HepG2 (cell line): ENCODE data around the gene TNP2. TPM values are rescaled to one million over a fixed set of nuclear protein-coding genes. Genes with fewer than 3 reads are reported as not detected.

Experiments used
- ATAC-seq: fragments of 200-7000 bp; cut with Tn5 transposase; 3 replicates; pipeline ENCODE4 v1.9.1; 2020; ENCODE audit warnings: mild to moderate bottlenecking, moderate library complexity
- BruUV-seq: library from RNA; stranded (reverse); fragments of 400-500 nt; replicated peaks from 2 replicates; lab custom pipeline; 2021; lab: Mats Ljungman, UMichigan
- CTCF ChIA-PET: fragments of 300-600 bp; formaldehyde crosslinking; extraction: SDS; loops from one replicate; lab custom pipeline; 2021; ENCODE audit warnings: low total read pairs, inconsistent platforms, low intra/inter-chr PET ratio; lab: Yijun Ruan, JAX
- POLR2A ChIA-PET: fragments of 350-600 bp; sonication (Branson Sonifier 250); formaldehyde crosslinking; loops from one replicate; lab custom pipeline; 2020; ENCODE audit warnings: antibody characterized with exemption, inconsistent platforms; lab: Yijun Ruan, JAX
- DNase-seq: peaks from one replicate; pipeline ENCODE4 v3.0.0-alpha.2; 2015; ENCODE audit warnings: low spot score
- FAIRE-seq: peaks from 3 replicates; lab custom pipeline; 2011; peaks lifted over from hg19 to GRCh38; lab: Jason Lieb, UNC
- H2AFZ ChIP-seq: one replicate; pipeline ENCODE4 v1.6.1; 2011; ENCODE audit warnings: low read length, inconsistent platforms
- H3K27ac ChIP-seq: fragments of 300-600 bp; 3 replicates; pipeline ENCODE4 v1.8.0; 2011; ENCODE audit warnings: mixed run types, mild to moderate bottlenecking, mixed read lengths, low read length, inconsistent platforms; ENCODE audit not compliant: insufficient read depth; ENCODE audit errors: extremely low read length
- H3K27me3 ChIP-seq, 2 experiments: fragments of 200-600 bp in 1 of 2; 2 replicates in 1 of 2; 3 replicates in 1 of 2; pipeline versions ENCODE4 v1.6.0 to v1.8.0; 2011; ENCODE audit warnings: low read length in 2 of 2, mild to moderate bottlenecking in 2 of 2, moderate library complexity in 2 of 2, inconsistent platforms in 1 of 2; ENCODE audit not compliant: insufficient read depth in 2 of 2, control insufficient read depth in 1 of 2
- H3K36me3 ChIP-seq, 2 experiments: fragments of 200-600 bp in 1 of 2; replicated peaks in 1 of 2; 2 replicates in 1 of 2; 3 replicates in 1 of 2; pipeline versions ENCODE4 v1.5.1 to v1.8.0; 2011; ENCODE audit warnings: low read length in 2 of 2, inconsistent platforms in 1 of 2; ENCODE audit not compliant: insufficient read depth in 2 of 2, control insufficient read depth in 1 of 2
- H3K4me1 ChIP-seq: 2 replicates; pipeline ENCODE4 v1.5.1; 2012; ENCODE audit warnings: low read length, inconsistent platforms; ENCODE audit not compliant: insufficient read depth
- H3K4me2 ChIP-seq: 2 replicates; pipeline ENCODE4 v1.6.0; 2011; ENCODE audit warnings: low read depth, low read length, inconsistent platforms
- H3K4me3 ChIP-seq, 3 experiments: fragments of 200-600 bp in 1 of 3; sonication (generic), shearing (Covaris generic) in 1 of 3; replicated peaks in 1 of 3; 2 replicates each; pipeline ENCODE4 v1.5.1; 2011 to 2016; ENCODE audit warnings: low read length in 3 of 3, inconsistent platforms in 2 of 3, low read depth in 2 of 3, mild to moderate bottlenecking in 2 of 3, control low read depth in 1 of 3, mixed read lengths in 1 of 3; ENCODE audit not compliant: insufficient read depth in 1 of 3
- H3K79me2 ChIP-seq: one replicate; pipeline ENCODE4 v1.6.1; 2011; ENCODE audit warnings: low read length, inconsistent platforms; ENCODE audit not compliant: insufficient read depth
- H3K9ac ChIP-seq: 2 replicates; pipeline ENCODE4 v1.6.0; 2011; ENCODE audit warnings: mild to moderate bottlenecking, low read depth, low read length, inconsistent platforms; ENCODE audit not compliant: insufficient read depth
- H3K9me3 ChIP-seq: 2 replicates; pipeline ENCODE4 v1.5.1; 2012; ENCODE audit warnings: mild to moderate bottlenecking, low read length
- H4K20me1 ChIP-seq: 2 replicates; pipeline ENCODE4 v1.6.0; 2011; ENCODE audit warnings: inconsistent platforms, mild to moderate bottlenecking, low read length, moderate library complexity; ENCODE audit not compliant: insufficient read depth
- ATF2 ChIP-seq: sonication (generic); formaldehyde crosslinking; IDR thresholded peaks from 2 replicates; pipeline ENCODE4 v1.4.0; 2020; ENCODE audit warnings: missing genetic modification reagents
- CENPX ChIP-seq: sonication (generic); formaldehyde crosslinking; IDR thresholded peaks from 2 replicates; pipeline ENCODE4 v1.9.0; 2021; ENCODE audit warnings: mild to moderate bottlenecking, missing genetic modification reagents, moderate library complexity
- DMTF1 ChIP-seq: sonication (generic); formaldehyde crosslinking; IDR thresholded peaks from 2 replicates; pipeline ENCODE4 v1.4.0; 2020; ENCODE audit warnings: mild to moderate bottlenecking, missing genetic modification reagents
- DPF2 ChIP-seq: sonication (generic); formaldehyde crosslinking; IDR thresholded peaks from 2 replicates; pipeline ENCODE4 v1.4.0; 2020; ENCODE audit warnings: mild to moderate bottlenecking, low read depth, missing genetic modification reagents, borderline replicate concordance
- KAT8 ChIP-seq: IDR thresholded peaks from 2 replicates; pipeline ENCODE4 v1.6.1; 2016; ENCODE audit warnings: missing genetic modification reagents, missing compliant biosample characterization
- KLF9 ChIP-seq: IDR thresholded peaks from 2 replicates; pipeline ENCODE4 v1.6.1; 2016; ENCODE audit warnings: low read depth
- MAF1 ChIP-seq: sonication (generic); formaldehyde crosslinking; IDR thresholded peaks from 2 replicates; pipeline ENCODE4 v1.5.0; 2020; ENCODE audit warnings: missing genetic modification reagents, borderline replicate concordance
- MAFG ChIP-seq: sonication (generic); formaldehyde crosslinking; IDR thresholded peaks from 2 replicates; pipeline ENCODE4 v1.5.1; 2020; ENCODE audit warnings: mild to moderate bottlenecking, missing genetic modification reagents
- NCOA2 ChIP-seq: sonication (generic); formaldehyde crosslinking; IDR thresholded peaks from 2 replicates; pipeline ENCODE4 v1.8.0; 2022; ENCODE audit warnings: inconsistent platforms
- PHF20 ChIP-seq: sonication (generic); formaldehyde crosslinking; IDR thresholded peaks from 2 replicates; pipeline ENCODE4 v1.5.0; 2020; ENCODE audit warnings: mild to moderate bottlenecking, missing genetic modification reagents
- RFXAP ChIP-seq: sonication (generic); formaldehyde crosslinking; IDR thresholded peaks from 2 replicates; pipeline ENCODE4 v1.4.0; 2020; ENCODE audit warnings: missing genetic modification reagents, borderline replicate concordance
- ZBTB8A ChIP-seq: sonication (generic); formaldehyde crosslinking; IDR thresholded peaks from 2 replicates; pipeline ENCODE4 v1.4.0; 2020; ENCODE audit warnings: mild to moderate bottlenecking, low read depth, missing genetic modification reagents, borderline replicate concordance
- ZFP1 ChIP-seq: IDR thresholded peaks from 2 replicates; pipeline ENCODE4 v1.6.1; 2016
- ZNF597 ChIP-seq: sonication (generic); formaldehyde crosslinking; IDR thresholded peaks from 2 replicates; pipeline ENCODE4 v1.5.0; 2020; ENCODE audit warnings: missing genetic modification reagents
- ZNF598 ChIP-seq: sonication (generic); formaldehyde crosslinking; IDR thresholded peaks from 2 replicates; pipeline ENCODE4 v1.5.1; 2020; ENCODE audit warnings: mild to moderate bottlenecking, missing genetic modification reagents, borderline replicate concordance
- ZNF776 ChIP-seq: sonication (generic); formaldehyde crosslinking; IDR thresholded peaks from 2 replicates; pipeline ENCODE4 v1.4.0; 2020; ENCODE audit warnings: mild to moderate bottlenecking, missing genetic modification reagents
- ZNF777 ChIP-seq: sonication (generic); formaldehyde crosslinking; IDR thresholded peaks from 2 replicates; pipeline ENCODE4 v1.4.0; 2020; ENCODE audit warnings: missing genetic modification reagents
- ZSCAN21 ChIP-seq: sonication (generic); formaldehyde crosslinking; IDR thresholded peaks from 2 replicates; pipeline ENCODE4 v1.8.0; 2022; ENCODE audit warnings: mild to moderate bottlenecking, missing genetic modification reagents, moderate library complexity, borderline replicate concordance
- WGBS: methylation state at CpG from one replicate; pipeline ENCODE4 v1.1.6; 2017; ENCODE audit warnings: low lambda C conversion rate; 5-methylcytosine and 5-hydroxymethylcytosine counted together
- in situ Hi-C: cut with HindIII; loops from 2 replicates; pipeline ENCODE4 v1.10.0; 2017; ENCODE audit warnings: low pct_unique_long_range_greater_than_20kb; ENCODE audit not compliant: extremely low pct_ligation_motif_present
- intact Hi-C: fragments of 100-400 bp; cut with micrococcal nuclease; formaldehyde crosslinking; loops from one replicate; pipeline ENCODE4 v1.10.0; 2022; ENCODE audit not compliant: unreplicated experiment
- polyA plus RNA-seq, 8 experiments: library from polyadenylated mRNA; depleted of rRNA in 3 of 8; stranded (reverse) in 7 of 8; unstranded in 1 of 8; fragments of >200 nt; fragmentation: Illumina TruSeq in 4 of 8; extraction: Trizol in 4 of 8; gene quantifications; 2 replicates each; pipeline versions ENCODE4 v1.2.1 to v1.2.3, GENCODE V29; 2011 to 2016; ENCODE audit warnings: low read depth in 4 of 8, missing spikeins in 1 of 8, mixed read lengths in 1 of 8; ENCODE audit not compliant: insufficient read depth in 1 of 8
- total RNA-seq, 5 experiments: library from RNA; depleted of rRNA; stranded (reverse); fragments of >200 nt; fragmentation: Illumina TruSeq; extraction: Trizol; gene quantifications; 2 replicates each; pipeline ENCODE4 v1.2.3, GENCODE V29; 2016; ENCODE audit warnings: low read depth in 1 of 5

The TNP2 gene
- total and polyA plus RNA-seq, 2 of the 13 experiments (the other 11 are each of a cell fraction or from before 2014, with no cell fraction given): not detected

GRCh38 chr16:11236461-11237254, 32.5 kb downstream of the TNP2 start (continued):
- no peak for TF ChIP-seq RFXAP (CRISPR knock-in tag)

- intact Hi-C loops: no loop called here
- Histone ChIP-seq H3K36me3 (no peaks in the 10 kb centered on the region), H3K4me1 (peaks cover 38% of the 10 kb centered on the region), H3K27me3 (peaks cover 1 to 21% of the 10 kb centered on the region in 2 experiments; a peak in 3 of 5 replicates), H3K4me2 (peak overlapping the region; percentile 1; the same call in 1 of the 2 replicates), H2AFZ (no peak overlapping the region), H3K79me2 (no peaks in the 10 kb centered on the region), H4K20me1 (no peaks in the 10 kb centered on the region), H3K27ac (no peak overlapping the region), H3K9me3 (no peaks in the 10 kb centered on the region), H3K9ac (no peak overlapping the region), H3K4me3 (no peak overlapping the region)
- ATAC-seq (peak; percentile 76), FAIRE-seq (peak; percentile 63), DNase-seq (peak; percentile 81)
- ChIA-PET CTCF (no interaction called here), POLR2A (interaction anchor here (0.6 to 2.7 kb wide), 6 partner anchors 14 to 61 kb away, joined by 3 to 20 read pairs (median 4); partner anchors contain the start of gene SOCS1)
- in situ Hi-C loops: no loop called here
- no TSS peak for BruUV-seq
- 6% methylated on average over 5 of the region's 5 CpGs for WGBS
- TF ChIP-seq ZNF776 (CRISPR knock-in tag): no peak
- no peak for TF ChIP-seq KLF9
- no peak for TF ChIP-seq ZFP1 (CRISPR knock-in tag)
- no peak for TF ChIP-seq MAF1
- TF ChIP-seq KAT8: no peak
- TF ChIP-seq MAFG (CRISPR knock-in tag): no peak
- no peak for TF ChIP-seq ZNF598 (CRISPR knock-in tag)
- no peak for TF ChIP-seq ZNF777 (CRISPR knock-in tag)
- no peak for TF ChIP-seq CENPX (CRISPR knock-in tag)
- no peak for TF ChIP-seq NCOA2 (CRISPR knock-in tag)
- no peak for TF ChIP-seq PHF20 (CRISPR knock-in tag)
- no peak for TF ChIP-seq ZNF597 (CRISPR knock-in tag)
- TF ChIP-seq DPF2 (CRISPR knock-in tag): no peak
- no peak for TF ChIP-seq ZBTB8A (CRISPR knock-in tag)
- TF ChIP-seq DMTF1 (CRISPR knock-in tag): no peak
- no peak for TF ChIP-seq ZSCAN21
- TF ChIP-seq ATF2: no peak
Measured at GRCh38 chr16:11235703-11235991, 33.5 kb downstream of the TNP2 start.
